ENCODE results near the gene GTF3C1. TPM values are rescaled to one million over a fixed set of nuclear protein-coding genes. Genes with fewer than 3 reads are reported as not detected.

The GTF3C1 gene
- total and polyA plus RNA-seq, 2 of the 8 experiments (the other 6 are each of a cell fraction or from before 2014, with no cell fraction given), result 89.3 to 126 TPM

- no peak for TF ChIP-seq SP2 (IDR thresholded peaks at IDR 0.05; ENCODE audit: low read length)
- TF ChIP-seq TEAD4 (IDR thresholded peaks at IDR 0.05; ENCODE audit: low read depth, low read length), result no peak
- no peak for TF ChIP-seq GTF2F1 (IDR thresholded peaks at IDR 0.05; ENCODE audit: borderline replicate concordance, low read depth, low read length)
- no peak for TF ChIP-seq USF2 (IDR thresholded peaks at IDR 0.05; ENCODE audit: low read length)
- no peak for TF ChIP-seq CEBPB (IDR thresholded peaks at IDR 0.05; ENCODE audit: low read depth, low read length)
Observed at GRCh38 chr16:27596411-27596810, 46.7 kb upstream of the GTF3C1 start (continued).
